ENCODE results near the gene TBC1D9B. TPM values are rescaled to one million over a fixed set of nuclear protein-coding genes. Genes with fewer than 3 reads are reported as not detected.

TBC1D9B gene
- 37.0 TPM for polyA plus RNA-seq (2013, experiment 1 of 2)
- 43.6 TPM for polyA plus RNA-seq (2013, experiment 2 of 2)

DNA sequence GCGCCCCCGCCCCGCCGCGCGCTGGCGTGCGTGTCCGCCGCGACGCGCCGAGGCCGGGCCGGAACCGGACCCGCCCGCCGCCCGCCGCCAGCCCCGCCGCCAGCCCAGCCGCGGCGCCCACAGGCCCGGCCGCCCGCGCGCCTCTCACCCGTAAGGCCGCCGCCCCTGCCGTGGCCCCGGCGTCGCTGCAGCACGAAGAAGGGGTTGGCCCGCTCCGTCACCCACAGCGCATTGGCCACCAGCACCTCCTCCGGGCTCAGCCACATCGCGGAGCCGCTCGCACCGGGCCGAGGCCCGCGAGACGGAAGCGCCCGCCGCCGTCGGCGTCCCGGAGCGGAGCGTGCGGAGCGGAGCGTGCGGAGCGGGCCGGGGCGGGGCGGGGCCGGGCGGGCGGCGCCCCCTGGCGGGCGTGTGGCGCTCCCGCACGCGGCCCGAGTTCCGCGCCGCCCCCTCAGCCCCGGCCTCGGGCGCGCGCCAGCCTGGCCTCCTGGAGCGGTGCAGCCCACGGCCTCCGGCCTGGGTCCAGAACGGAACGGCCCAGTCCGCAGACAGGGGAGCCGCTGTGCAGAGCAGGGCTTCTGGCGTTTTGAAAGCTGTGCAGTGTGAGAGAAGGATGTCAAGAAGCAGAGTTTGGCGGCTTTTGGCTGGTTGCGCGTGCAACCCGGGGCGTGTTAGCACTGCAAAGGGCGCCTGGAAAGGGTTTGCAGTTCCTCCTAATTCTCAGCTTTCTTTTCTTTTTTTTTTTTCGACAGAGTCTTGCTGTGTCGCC is at the start of gene TBC1D9B:
TBC1D9B (minus strand) TSS at position 342 of the 769 bp plus-strand sequence; CDS start at position 266, 76 bp downstream.
- peaks cover 5% of the 10 kb centered on the region; the same call in 1 of the 2 replicates for H3K4me1 ChIP-seq (ENCODE audit: insufficient read depth, low read length)
- peaks cover 26% of the 10 kb centered on the region for H3K36me3 ChIP-seq (ENCODE audit: insufficient read depth, low read length)
- H3K27ac ChIP-seq (ENCODE audit: low read depth, low read length): no peak within 1 kb of the TSS
- no peaks in the 10 kb centered on the region for H3K9me3 ChIP-seq (ENCODE audit: insufficient read depth, low read depth, low read length)
- H3K27me3 ChIP-seq (ENCODE audit: insufficient read depth, low read length): peaks cover 4% of the 10 kb centered on the region; the same call in 1 of the 2 replicates
- peak within 1 kb of the TSS; percentile 71 for H3K9ac ChIP-seq (ENCODE audit: low read depth, low read length)
- WGBS: 4% methylated on average over 105 of the region's 105 CpGs
- peak within 1 kb of the TSS; percentile 75 for H3K4me3 ChIP-seq (ENCODE audit: low read length)

DNA sequence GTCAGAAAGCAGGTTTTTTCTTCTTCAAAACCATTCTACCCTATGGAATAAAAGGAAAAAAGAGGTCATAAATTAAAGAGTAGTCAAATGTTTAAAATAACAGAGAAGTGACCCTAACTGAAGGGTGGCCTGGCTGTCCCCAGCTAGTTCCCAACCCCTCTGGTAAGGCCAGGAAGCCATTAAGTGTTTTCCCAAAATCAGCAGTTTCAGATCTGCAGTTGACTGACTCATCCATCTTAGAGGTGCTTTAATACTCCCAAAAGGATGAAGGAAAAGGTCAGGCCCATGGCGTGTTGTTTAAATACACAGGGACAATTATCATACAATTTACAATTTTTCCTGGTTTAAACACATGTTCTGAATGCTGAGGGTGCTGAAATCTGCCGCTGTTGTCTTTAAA is 47.9 kb upstream of the TBC1D9B start:
- H3K36me3 ChIP-seq (ENCODE audit: insufficient read depth, low read length): peaks cover 39% of the 10 kb centered on the region
- no peak overlapping the region for H3K9ac ChIP-seq (ENCODE audit: low read depth, low read length)
- WGBS: 100% methylated on average over 1 of the region's 2 CpGs
- no peaks in the 10 kb centered on the region for H3K9me3 ChIP-seq (ENCODE audit: insufficient read depth, low read depth, low read length)
- H3K27ac ChIP-seq (ENCODE audit: low read depth, low read length): no peak overlapping the region
- H3K4me3 ChIP-seq (ENCODE audit: low read length): no peak overlapping the region
- H3K27me3 ChIP-seq (ENCODE audit: insufficient read depth, low read length): no peaks in the 10 kb centered on the region
- no peaks in the 10 kb centered on the region for H3K4me1 ChIP-seq (ENCODE audit: insufficient read depth, low read length)

DNA sequence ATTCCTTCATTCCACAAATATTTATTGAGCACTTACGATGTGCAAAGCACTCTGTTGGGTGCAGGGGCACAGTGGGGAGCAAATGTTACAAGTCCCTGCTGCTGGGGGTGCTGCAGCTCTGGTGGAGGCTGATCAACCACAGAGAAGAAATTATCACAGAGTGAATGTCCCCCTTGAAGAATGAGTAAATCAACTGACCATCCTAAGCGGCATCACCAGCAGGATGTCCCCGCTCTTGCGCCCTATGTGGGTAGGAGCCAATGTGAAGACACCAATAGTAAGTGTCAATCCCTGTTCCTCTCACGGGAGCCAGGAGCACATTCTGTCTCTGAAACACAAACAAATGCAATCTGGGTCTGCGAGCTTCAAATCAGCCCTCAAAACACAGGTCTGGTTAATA is 47.4 kb upstream of the TBC1D9B start:
- no peaks in the 10 kb centered on the region for H3K4me1 ChIP-seq (ENCODE audit: insufficient read depth, low read length)
- peaks cover 33% of the 10 kb centered on the region for H3K36me3 ChIP-seq (ENCODE audit: insufficient read depth, low read length)
- no peaks in the 10 kb centered on the region for H3K27me3 ChIP-seq (ENCODE audit: insufficient read depth, low read length)
- H3K27ac ChIP-seq (ENCODE audit: low read depth, low read length): no peak overlapping the region
- WGBS: 97% methylated on average over 6 of the region's 6 CpGs
- no peak overlapping the region for H3K9ac ChIP-seq (ENCODE audit: low read depth, low read length)
- no peak overlapping the region for H3K4me3 ChIP-seq (ENCODE audit: low read length)
- H3K9me3 ChIP-seq (ENCODE audit: insufficient read depth, low read depth, low read length): no peaks in the 10 kb centered on the region

DNA sequence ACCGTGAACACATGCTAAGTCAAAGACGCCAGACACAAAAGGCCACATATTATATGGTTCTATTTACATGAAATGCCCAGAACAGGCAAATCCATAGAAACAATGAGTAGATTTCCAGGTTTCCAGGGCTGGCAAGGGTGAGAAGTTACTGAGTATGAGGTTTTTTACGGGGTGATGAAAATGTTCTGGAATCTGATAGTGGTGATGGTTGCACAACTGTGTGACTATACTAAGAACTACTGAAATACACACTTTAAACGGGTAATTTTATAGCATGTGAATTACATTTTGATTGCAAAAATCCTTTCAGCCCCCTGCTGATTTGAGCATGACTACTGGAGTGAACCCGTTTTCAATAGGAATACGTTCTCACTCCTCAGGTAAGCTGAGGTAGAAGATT is 46.7 kb upstream of the TBC1D9B start:
- no peak overlapping the region for H3K9ac ChIP-seq (ENCODE audit: low read depth, low read length)
- no peak overlapping the region for H3K27ac ChIP-seq (ENCODE audit: low read depth, low read length)
- WGBS: 93% methylated on average over 6 of the region's 6 CpGs
- H3K36me3 ChIP-seq (ENCODE audit: insufficient read depth, low read length): peaks cover 32% of the 10 kb centered on the region
- H3K4me1 ChIP-seq (ENCODE audit: insufficient read depth, low read length): no peaks in the 10 kb centered on the region
- H3K9me3 ChIP-seq (ENCODE audit: insufficient read depth, low read depth, low read length): no peaks in the 10 kb centered on the region
- H3K4me3 ChIP-seq (ENCODE audit: low read length): no peak overlapping the region
- no peaks in the 10 kb centered on the region for H3K27me3 ChIP-seq (ENCODE audit: insufficient read depth, low read length)

DNA sequence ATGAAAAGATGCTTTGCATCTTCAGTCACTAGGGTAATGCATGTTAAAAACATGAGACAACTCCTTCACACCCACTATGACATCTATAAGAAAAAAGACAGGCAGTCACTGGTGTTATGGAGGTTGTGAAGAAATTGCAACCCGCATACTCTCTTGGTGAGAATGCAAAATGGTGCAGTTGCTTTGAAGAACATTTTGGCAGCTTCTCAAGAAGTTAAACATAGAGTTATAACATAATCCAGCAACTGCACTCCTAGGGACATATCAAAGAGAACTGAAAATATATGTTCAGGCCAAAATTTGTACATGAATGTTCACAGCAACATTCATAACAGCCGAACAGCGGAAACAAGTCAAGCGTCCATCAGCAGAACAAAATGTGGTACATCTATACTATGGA is 46.3 kb upstream of the TBC1D9B start:
- Histone ChIP-seq H3K9me3 (ENCODE audit: insufficient read depth, low read depth, low read length) (no peaks in the 10 kb centered on the region), H3K36me3 (ENCODE audit: insufficient read depth, low read length) (peaks cover 32% of the 10 kb centered on the region), H3K4me1 (ENCODE audit: insufficient read depth, low read length) (no peaks in the 10 kb centered on the region), H3K27ac (ENCODE audit: low read depth, low read length) (no peak overlapping the region), H3K4me3 (ENCODE audit: low read length) (no peak overlapping the region), H3K9ac (ENCODE audit: low read depth, low read length) (no peak overlapping the region), H3K27me3 (ENCODE audit: insufficient read depth, low read length) (no peaks in the 10 kb centered on the region)
- WGBS: 97% methylated on average over 4 of the region's 4 CpGs

DNA sequence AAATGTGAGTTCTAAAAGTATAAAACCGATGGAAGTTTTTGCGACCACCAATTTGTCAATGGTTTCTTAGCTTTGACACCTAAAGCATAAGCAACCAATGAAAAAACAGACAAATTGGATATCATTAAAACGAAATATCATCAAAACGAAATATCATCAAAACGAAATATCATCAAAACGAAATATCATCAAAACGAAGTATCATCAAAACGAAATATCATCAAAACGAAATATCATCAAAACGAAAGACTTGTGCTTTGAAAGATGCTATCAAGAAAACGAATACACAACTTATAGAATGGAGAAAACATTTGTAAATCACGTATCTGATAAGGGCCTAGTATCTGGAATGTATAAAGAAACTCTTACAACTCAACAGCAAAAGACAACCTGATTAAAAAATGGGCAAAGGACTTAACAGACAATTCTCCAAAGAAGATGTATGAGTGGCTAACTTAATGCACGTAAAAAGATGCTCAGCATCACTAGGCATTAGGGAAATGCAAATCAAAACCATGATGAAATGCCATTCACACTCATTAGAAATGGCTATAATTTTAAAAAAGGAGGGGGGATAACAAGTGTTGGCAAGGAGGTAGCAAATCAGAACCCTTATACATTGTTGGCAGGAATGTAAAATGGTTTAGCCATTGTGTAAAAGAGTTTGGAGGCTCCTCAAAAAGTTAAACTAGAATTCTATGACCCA is 29.4 kb upstream of the TBC1D9B start:
- Histone ChIP-seq H3K4me1 (ENCODE audit: insufficient read depth, low read length) (no peaks in the 10 kb centered on the region), H3K9ac (ENCODE audit: low read depth, low read length) (no peak overlapping the region), H3K36me3 (ENCODE audit: insufficient read depth, low read length) (no peaks in the 10 kb centered on the region), H3K4me3 (ENCODE audit: low read length) (no peak overlapping the region), H3K9me3 (ENCODE audit: insufficient read depth, low read depth, low read length) (no peaks in the 10 kb centered on the region), H3K27ac (ENCODE audit: low read depth, low read length) (no peak overlapping the region), H3K27me3 (ENCODE audit: insufficient read depth, low read length) (no peaks in the 10 kb centered on the region)
- WGBS: 92% methylated on average over 12 of the region's 13 CpGs

DNA sequence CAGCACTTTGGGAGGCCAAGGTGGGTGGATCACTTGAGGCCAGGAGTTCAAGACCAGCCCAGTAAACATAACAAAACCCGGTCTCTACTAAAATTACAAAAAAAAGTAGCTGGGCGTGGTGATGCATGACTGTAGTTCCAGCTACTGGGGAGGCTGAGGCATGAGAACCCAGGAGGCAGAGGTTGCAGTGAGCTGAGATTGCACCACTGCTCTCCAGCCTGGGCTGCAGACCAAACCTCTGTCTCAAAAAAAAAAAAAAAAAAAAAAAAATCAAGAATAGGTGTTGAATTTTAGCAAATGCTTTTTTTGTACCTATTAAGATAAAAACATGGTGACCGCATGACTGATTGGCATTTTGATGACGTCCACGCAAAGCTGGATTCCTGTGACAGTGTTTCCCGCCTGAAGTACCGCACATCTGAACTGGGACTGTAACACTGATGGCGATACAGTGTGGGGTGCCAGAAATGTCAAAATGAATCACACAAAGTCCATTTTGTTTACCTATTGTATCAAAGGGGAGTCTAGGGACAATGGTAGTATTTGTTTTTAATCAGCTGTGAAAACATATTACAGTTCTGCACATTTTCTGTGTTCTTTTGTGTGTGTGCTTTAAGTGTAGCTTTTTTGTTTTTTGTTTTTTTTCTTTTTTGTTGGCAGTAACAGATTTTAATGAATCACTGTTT is 23.2 kb upstream of the TBC1D9B start:
- Histone ChIP-seq H3K36me3 (ENCODE audit: insufficient read depth, low read length) (no peaks in the 10 kb centered on the region), H3K4me1 (ENCODE audit: insufficient read depth, low read length) (no peaks in the 10 kb centered on the region), H3K27ac (ENCODE audit: low read depth, low read length) (no peak overlapping the region), H3K4me3 (ENCODE audit: low read length) (no peak overlapping the region), H3K9me3 (ENCODE audit: insufficient read depth, low read depth, low read length) (peaks cover 3% of the 10 kb centered on the region; the same call in 1 of the 2 replicates), H3K27me3 (ENCODE audit: insufficient read depth, low read length) (no peaks in the 10 kb centered on the region), H3K9ac (ENCODE audit: low read depth, low read length) (no peak overlapping the region)
- WGBS: 96% methylated on average over 8 of the region's 8 CpGs

DNA sequence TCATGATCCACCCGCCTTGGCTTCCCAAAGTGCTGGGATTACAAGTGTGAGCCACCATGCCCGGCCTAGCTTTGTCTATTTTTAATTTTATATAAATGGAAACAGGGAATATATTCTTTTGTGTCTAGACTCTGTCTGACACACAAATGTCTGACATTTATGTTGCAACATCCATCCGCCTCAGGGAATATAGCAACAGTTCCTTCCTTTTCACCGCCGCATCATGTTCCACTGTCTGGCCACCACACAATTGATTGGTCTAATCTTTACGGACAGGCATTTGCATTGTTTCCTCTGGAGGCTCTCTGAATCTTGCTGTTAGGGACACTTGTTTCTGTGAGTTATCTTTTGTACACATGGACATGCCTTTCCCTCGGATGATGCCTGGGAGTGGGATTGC is 20.1 kb upstream of the TBC1D9B start:
- H3K36me3 ChIP-seq (ENCODE audit: insufficient read depth, low read length): no peaks in the 10 kb centered on the region
- peaks cover 3% of the 10 kb centered on the region; the same call in 1 of the 2 replicates for H3K9me3 ChIP-seq (ENCODE audit: insufficient read depth, low read depth, low read length)
- H3K4me3 ChIP-seq (ENCODE audit: low read length): no peak overlapping the region
- H3K4me1 ChIP-seq (ENCODE audit: insufficient read depth, low read length): no peaks in the 10 kb centered on the region
- no peak overlapping the region for H3K9ac ChIP-seq (ENCODE audit: low read depth, low read length)
- H3K27ac ChIP-seq (ENCODE audit: low read depth, low read length): no peak overlapping the region
- WGBS: 96% methylated on average over 7 of the region's 7 CpGs
- no peaks in the 10 kb centered on the region for H3K27me3 ChIP-seq (ENCODE audit: insufficient read depth, low read length)

DNA sequence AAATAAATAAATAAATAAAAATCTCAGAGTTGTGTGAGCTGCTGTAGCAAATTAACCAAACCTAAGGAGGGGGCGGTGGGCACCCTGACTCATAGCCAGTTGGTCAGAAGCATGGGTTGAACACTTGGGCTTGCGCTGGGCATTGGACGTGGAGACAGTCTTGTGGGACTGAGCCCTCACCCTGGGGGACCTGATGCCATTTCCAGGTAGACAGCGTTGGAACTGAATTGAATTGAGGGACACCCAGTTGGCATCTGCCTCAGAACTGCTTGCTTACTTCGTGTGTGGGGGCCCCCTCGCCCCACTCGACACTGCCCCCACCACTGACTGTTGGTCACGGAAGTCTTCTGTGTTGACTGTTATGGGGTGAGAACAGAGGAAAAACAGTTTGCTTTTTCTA is 19.0 kb upstream of the TBC1D9B start:
- Histone ChIP-seq H3K27me3 (ENCODE audit: insufficient read depth, low read length) (no peaks in the 10 kb centered on the region), H3K4me3 (ENCODE audit: low read length) (no peak overlapping the region), H3K9me3 (ENCODE audit: insufficient read depth, low read depth, low read length) (peaks cover 3% of the 10 kb centered on the region; the same call in 1 of the 2 replicates), H3K9ac (ENCODE audit: low read depth, low read length) (no peak overlapping the region), H3K36me3 (ENCODE audit: insufficient read depth, low read length) (no peaks in the 10 kb centered on the region), H3K4me1 (ENCODE audit: insufficient read depth, low read length) (no peaks in the 10 kb centered on the region), H3K27ac (ENCODE audit: low read depth, low read length) (no peak overlapping the region)
- 96% methylated on average over 8 of the region's 8 CpGs for WGBS

DNA sequence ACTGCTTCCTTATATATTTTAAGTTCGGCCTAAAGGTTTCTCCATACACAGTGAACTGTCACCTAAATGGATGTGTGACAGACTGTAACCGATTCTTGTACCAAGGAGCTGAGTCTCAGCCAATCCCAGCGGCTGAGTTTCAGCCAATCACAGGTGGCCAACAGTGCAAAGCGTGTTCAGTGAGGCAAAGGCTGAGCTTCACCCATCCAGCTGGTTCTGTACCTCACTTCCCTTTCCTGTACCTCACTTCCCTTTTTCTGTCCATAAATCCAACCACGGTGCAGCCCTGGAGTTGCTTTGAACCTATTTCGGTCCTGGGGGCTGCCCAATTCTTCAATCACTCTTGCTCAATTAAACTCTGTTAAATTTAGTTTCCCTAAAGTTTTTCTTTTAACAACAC is 15.7 kb upstream of the TBC1D9B start:
- Histone ChIP-seq H3K9ac (ENCODE audit: low read depth, low read length) (no peak overlapping the region), H3K36me3 (ENCODE audit: insufficient read depth, low read length) (no peaks in the 10 kb centered on the region), H3K4me3 (ENCODE audit: low read length) (no peak overlapping the region), H3K9me3 (ENCODE audit: insufficient read depth, low read depth, low read length) (no peaks in the 10 kb centered on the region), H3K4me1 (ENCODE audit: insufficient read depth, low read length) (no peaks in the 10 kb centered on the region), H3K27ac (ENCODE audit: low read depth, low read length) (no peak overlapping the region), H3K27me3 (ENCODE audit: insufficient read depth, low read length) (no peaks in the 10 kb centered on the region)
- WGBS: 95% methylated on average over 6 of the region's 6 CpGs

DNA sequence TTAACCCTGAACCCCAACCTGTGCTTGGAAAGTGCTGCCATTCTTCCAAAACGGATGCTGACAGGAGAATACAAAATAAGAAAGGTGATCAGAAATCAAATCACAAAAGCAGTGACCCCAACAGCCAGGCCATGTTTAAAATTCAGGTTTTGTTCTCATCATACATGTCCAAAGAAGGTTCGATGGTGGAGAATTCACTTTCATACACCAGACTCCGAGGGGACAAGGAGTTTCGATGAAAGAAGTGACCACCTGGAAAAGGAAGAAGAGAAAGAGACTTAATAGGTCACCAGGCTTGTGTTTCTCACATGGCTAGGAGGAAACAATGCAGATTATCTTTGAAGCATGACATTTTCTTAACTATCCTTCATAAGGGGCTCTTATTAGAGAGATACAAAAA is 12.5 kb upstream of the TBC1D9B start:
- Histone ChIP-seq H3K9me3 (ENCODE audit: insufficient read depth, low read depth, low read length) (no peaks in the 10 kb centered on the region), H3K4me3 (ENCODE audit: low read length) (no peak overlapping the region), H3K4me1 (ENCODE audit: insufficient read depth, low read length) (peaks cover 6% of the 10 kb centered on the region; the same call in 1 of the 2 replicates), H3K9ac (ENCODE audit: low read depth, low read length) (no peak overlapping the region), H3K27ac (ENCODE audit: low read depth, low read length) (no peak overlapping the region), H3K27me3 (ENCODE audit: insufficient read depth, low read length) (no peaks in the 10 kb centered on the region), H3K36me3 (ENCODE audit: insufficient read depth, low read length) (no peaks in the 10 kb centered on the region)
- WGBS: 95% methylated on average over 4 of the region's 4 CpGs
